GM10248 (cell line): ENCODE data around the gene RASGRP1.

Source experiments
- CTCF ChIA-PET: fragments of 300-600 bp; sonication (Branson Sonifier 250); formaldehyde crosslinking; extraction: SDS; loops from one replicate; lab custom pipeline; 2021; ENCODE audit warnings: antibody characterized with exemption; lab: Yijun Ruan, JAX
- POLR2A ChIA-PET: fragments of 350-650 bp; sonication (Branson Sonifier 250); formaldehyde crosslinking; extraction: SDS; loops from one replicate; lab custom pipeline; 2020; ENCODE audit warnings: antibody characterized with exemption; lab: Yijun Ruan, JAX
- DNase-seq: peaks from one replicate; pipeline ENCODE4 v3.0.0; 2012; ENCODE audit errors: extremely low spot score
- CTCF ChIP-seq: IDR thresholded peaks from 2 replicates; pipeline ENCODE4 v1.5.1; 2012; ENCODE audit warnings: mild to moderate bottlenecking, low read depth; ENCODE audit errors: extremely low read depth, missing control alignments, control extremely low read depth

Gene RASGRP1

GRCh38 chr15:38564557-38565286 lies at the start of gene RASGRP1:
Gene RASGRP1 (minus strand): TSS chr15:38564814. CDS start chr15:38564628, 186 bp downstream.
- ChIA-PET POLR2A (interaction anchor here (1.0 to 1.3 kb wide), 4 partner anchors 66 to 125 kb away, joined by 3 to 5 read pairs (median 4); no protein-coding TSS in a partner anchor), CTCF (interaction anchor here (0.9 to 8.5 kb wide), 64 partner anchors 9 to 479 kb away, joined by 3 to 179 read pairs (median 8); partner anchors contain the start of gene FAM98B)
- peak; percentile 54 for TF ChIP-seq CTCF
- DNase-seq: peak; percentile 84

- no peak for TF ChIP-seq CTCF
- CTCF ChIA-PET: interaction anchor here (1.5 to 2.3 kb wide), 4 partner anchors 9 to 62 kb away, joined by 3 to 8 read pairs (median 4); partner anchors contain the start of gene RASGRP1
- no peak for DNase-seq
- POLR2A ChIA-PET: no interaction called here
Measured at GRCh38 chr15:38613085-38613484, 48.5 kb upstream of the RASGRP1 start.

DNA sequence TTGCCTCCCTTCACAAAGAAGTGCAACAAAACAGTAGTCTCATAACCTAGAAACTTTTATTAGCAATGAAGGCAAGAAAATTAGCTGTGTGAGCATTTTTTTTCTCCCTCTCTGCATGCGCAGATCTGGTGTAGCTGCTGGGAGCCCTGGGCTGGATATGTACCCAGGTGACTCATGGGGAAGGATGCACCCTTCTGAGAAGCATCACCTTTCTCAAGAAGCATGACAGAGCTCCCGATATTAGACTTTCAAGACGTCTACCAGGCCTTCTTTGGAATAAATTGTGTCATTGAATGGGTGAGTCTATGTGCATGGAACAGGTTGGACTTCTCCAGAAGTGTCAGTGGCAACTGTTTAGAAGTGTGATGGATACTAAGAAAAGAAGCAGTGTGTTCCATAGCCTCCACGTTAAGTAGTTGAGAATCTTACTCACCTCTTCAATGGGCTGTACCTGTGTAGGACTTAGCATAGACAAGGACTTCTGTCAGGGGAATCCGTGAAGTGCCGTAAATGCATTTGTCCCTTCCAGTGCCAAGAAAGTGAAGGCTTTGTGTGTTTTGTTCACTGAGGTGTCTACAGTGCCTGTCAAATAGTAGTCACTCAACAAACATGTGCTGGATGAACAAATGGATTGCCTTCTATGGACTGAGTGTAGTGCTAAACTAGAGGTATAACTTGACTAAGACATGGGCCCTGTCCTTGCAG lies 47.7 kb upstream of the RASGRP1 start:
- no peak for TF ChIP-seq CTCF
- CTCF ChIA-PET: interaction anchor here (1.1 to 3.8 kb wide), 8 partner anchors 8 to 78 kb away, joined by 3 to 14 read pairs (median 4); partner anchors contain the start of gene RASGRP1
- DNase-seq: no peak
- POLR2A ChIA-PET: no interaction called here

- ChIA-PET POLR2A (no interaction called here), CTCF (interaction anchor here (0.7 to 3.8 kb wide), 10 partner anchors 11 to 88 kb away, joined by 3 to 14 read pairs (median 4); partner anchors contain the start of gene RASGRP1)
- TF ChIP-seq CTCF: no peak
- no peak for DNase-seq
Measured at GRCh38 chr15:38611228-38611627, 46.6 kb upstream of the RASGRP1 start.

- CTCF ChIA-PET: interaction anchor here (0.8 to 3.8 kb wide), 9 partner anchors 11 to 79 kb away, joined by 3 to 14 read pairs (median 4); partner anchors contain the start of gene RASGRP1
Measured at GRCh38 chr15:38610748-38611147, 46.1 kb upstream of the RASGRP1 start.

More at GRCh38 chr15:38610748-38611147, 46.1 kb upstream of the RASGRP1 start:
- DNase-seq: no peak
- POLR2A ChIA-PET: no interaction called here
- TF ChIP-seq CTCF: no peak
